AG10803 (cell line): ENCODE data around the gene TIMM44.
"Not testable (repeated sequence)": the region's sequence is repeated elsewhere in the genome, so short reads cannot be mapped to it uniquely, and the experiment has no call there.

Experiments
- DNase-seq: peaks from one replicate; pipeline ENCODE4 v3.0.0; 2010; ENCODE audit warnings: low read depth
- H3K4me3 ChIP-seq: 2 replicates; pipeline ENCODE4 v1.5.1; 2011; ENCODE audit warnings: mild to moderate bottlenecking, low read length, control low read depth
- TF ChIP-seq, protein P1 (sequence below): conservative IDR thresholded peaks from 2 replicates; pipeline ENCODE4 v1.5.1; 2011; ENCODE audit warnings: mild to moderate bottlenecking, low read length, control low read depth, inconsistent platforms

TIMM44 gene

DNA sequence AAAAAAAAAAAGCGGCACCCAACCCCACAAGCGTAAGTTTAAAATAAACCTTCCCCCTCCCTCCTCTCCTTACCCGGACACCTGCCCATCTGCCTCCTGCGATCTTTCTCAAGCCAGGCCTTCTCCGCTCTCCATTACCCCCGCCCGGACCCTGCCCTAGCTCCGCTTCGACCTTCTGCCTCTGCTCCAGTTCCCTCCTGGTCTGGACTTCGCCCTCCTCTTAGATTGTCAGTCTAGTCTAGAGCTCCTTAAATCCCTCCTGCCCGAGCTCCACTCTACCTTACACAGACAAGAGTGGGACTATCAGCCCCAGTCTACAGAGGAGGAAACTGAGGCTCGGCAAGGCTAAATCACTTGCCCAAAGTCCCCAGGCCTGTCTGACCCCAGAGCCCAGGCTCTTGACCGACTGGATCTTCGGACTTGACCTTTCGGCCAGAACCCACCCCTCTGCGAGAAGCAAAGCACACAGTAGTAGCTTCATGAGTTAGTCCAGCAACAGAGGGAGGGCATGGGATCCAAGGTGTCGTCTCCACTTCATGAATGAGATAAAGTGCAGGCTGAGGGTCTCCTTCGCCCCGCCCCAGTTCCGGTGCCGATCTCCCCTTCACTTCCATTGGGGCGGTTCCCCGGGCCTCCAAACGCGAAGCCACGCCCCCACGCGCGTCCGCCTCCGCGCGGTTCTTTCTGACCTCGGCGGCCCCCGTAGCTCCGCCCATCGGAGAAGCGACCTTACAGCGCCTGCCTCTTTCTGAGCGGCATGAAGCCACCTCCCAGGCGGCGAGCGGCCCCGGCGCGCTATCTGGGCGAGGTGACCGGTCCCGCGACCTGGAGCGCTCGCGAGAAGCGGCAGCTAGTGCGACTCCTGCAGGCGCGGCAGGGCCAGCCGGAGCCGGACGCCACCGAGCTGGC lies 23.6 kb downstream of the TIMM44 start, which contains the start of gene SNAPC2:
Gene SNAPC2 (plus strand): TSS at position 729 of the 909 bp plus-strand sequence. CDS start 29 bp downstream, at position 758.
- TF ChIP-seq, protein P1, sequence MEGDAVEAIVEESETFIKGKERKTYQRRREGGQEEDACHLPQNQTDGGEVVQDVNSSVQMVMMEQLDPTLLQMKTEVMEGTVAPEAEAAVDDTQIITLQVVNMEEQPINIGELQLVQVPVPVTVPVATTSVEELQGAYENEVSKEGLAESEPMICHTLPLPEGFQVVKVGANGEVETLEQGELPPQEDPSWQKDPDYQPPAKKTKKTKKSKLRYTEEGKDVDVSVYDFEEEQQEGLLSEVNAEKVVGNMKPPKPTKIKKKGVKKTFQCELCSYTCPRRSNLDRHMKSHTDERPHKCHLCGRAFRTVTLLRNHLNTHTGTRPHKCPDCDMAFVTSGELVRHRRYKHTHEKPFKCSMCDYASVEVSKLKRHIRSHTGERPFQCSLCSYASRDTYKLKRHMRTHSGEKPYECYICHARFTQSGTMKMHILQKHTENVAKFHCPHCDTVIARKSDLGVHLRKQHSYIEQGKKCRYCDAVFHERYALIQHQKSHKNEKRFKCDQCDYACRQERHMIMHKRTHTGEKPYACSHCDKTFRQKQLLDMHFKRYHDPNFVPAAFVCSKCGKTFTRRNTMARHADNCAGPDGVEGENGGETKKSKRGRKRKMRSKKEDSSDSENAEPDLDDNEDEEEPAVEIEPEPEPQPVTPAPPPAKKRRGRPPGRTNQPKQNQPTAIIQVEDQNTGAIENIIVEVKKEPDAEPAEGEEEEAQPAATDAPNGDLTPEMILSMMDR, result no peak
- peak within 1 kb of the TSS; percentile 75 for H3K4me3 ChIP-seq
- DNase-seq, result peak; percentile 95

DNA sequence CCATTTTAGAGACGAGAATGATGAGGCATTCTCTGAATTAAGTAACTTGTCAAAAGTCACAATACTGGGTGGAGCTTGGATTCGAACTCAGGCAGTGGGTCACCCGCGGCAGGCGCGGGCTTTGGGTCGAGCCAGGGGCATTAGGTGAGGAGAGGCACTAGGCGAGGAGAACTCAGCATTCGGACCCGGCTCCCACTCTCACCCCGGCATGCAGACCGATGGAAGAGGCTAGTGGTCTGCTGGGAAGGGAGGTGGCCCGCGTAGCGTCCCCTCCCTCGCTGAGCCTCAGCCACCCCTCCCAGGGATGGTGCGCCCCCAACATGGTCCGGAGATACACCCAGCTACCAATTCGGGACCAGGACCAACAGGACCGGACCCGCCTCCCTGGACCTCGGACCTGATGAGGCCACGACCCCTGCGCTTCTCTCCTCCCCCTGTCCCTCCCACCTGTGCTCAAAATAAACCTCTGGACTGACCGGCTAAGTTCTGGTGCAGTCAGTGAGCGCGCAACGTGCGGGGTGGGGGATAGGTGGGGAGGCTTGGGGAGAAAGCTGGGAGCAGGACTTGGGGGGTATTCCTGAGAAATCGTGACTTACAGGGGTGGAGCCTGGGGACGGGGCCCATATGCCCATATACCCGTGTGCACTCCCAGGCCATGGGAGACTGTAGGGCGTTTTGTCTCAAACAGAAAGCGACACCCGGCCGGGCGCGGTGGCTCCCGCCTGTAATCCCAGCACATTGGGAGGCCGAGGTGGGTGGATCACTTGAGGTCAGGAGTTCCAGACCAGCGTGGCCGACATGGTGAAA lies 24.6 kb downstream of the TIMM44 start:
- TF ChIP-seq, protein P1, result no peak
- H3K4me3 ChIP-seq, result no peak overlapping the region
- DNase-seq, result no peak

DNA sequence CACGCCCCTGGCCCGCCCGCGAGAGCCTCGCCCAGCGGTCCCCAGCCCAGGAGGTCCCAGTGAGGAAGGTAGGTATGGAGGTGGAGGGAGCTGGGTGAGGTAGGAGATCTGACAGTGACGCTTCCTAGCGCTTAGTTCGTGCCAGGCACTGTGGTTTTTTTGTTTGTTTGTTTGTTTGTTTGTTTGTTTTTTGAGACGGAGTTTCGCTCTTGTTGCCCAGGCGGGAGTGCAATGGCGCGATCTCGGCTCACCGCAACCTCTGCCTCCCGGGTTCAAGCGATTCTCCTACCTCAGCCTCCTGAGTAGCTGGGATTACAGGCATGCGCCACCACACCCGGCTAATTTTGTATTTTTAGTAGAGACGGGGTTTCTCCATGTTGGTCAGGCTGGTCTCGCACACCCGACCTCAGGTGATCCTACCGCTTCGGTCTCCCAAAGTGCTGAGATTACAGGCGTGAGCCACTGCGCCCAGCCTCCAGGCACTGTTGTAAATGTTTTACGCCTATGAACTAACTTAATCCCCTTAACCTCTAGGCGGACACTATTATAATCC lies 25.3 kb downstream of the TIMM44 start:
- DNase-seq, result not testable (repeated sequence)
- peak overlapping the region; percentile 41 for H3K4me3 ChIP-seq

DNA sequence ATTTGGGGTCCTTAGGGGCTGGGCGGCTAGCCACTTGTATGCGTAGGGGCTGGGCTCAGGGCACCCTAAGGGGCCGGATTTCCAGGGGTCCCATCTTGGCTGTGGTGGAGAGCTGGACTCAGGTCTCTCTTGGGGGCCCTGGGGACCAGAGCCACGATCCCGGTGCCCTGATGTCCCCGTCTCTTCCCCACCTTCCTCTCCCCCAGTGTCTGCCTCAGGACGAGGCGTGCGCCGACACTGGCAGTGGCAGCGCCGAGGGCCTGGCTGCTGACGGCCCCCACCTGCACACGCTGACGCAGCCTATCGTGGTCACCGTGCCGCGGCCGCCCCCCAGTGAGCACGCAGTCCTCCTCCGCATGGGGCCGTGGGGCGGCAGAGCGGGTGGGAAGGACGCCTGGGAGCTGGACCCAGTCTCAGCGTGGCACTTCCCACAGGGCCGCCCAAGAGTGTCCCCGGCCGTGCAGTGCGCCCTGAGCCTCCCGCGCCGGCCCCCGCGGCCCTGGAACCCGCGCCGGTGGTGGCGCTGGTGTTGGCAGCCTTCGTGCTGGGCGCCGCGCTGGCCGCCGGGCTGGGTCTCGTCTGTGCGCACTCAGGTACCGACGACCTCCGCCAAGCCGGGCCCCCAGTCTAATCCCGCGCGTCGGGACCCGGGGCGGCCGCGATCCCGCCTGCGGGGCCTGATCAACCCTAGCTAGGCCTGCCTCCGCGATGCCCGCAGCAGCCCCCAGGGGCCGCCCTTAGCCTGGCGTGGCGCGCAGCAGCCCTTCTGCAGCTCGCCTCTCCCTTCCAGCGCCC lies 26.0 kb downstream of the TIMM44 start:
- H3K4me3 ChIP-seq, result peak overlapping the region; percentile 43
- TF ChIP-seq, protein P1, result peak; percentile 55
- peak; percentile 59 for DNase-seq

DNA sequence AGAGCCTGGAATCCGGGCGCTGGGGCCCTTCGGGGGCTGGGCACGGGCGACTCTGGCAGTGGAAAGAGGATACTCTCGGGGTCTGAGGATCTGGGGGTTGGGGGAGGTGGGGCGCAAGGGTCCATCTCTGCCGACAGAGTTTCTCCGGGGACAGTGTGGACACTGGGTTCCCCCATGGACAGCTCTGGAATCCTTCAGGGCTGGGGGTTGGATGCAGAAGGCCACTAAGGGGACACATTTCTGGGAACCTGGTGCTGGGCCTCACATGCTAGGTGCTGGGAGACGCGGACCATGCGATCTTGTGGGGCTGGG lies 26.6 kb downstream of the TIMM44 start:
- H3K4me3 ChIP-seq, result peak overlapping the region; percentile 43
- DNase-seq, result no peak
- TF ChIP-seq, protein P1, result no peak

DNA sequence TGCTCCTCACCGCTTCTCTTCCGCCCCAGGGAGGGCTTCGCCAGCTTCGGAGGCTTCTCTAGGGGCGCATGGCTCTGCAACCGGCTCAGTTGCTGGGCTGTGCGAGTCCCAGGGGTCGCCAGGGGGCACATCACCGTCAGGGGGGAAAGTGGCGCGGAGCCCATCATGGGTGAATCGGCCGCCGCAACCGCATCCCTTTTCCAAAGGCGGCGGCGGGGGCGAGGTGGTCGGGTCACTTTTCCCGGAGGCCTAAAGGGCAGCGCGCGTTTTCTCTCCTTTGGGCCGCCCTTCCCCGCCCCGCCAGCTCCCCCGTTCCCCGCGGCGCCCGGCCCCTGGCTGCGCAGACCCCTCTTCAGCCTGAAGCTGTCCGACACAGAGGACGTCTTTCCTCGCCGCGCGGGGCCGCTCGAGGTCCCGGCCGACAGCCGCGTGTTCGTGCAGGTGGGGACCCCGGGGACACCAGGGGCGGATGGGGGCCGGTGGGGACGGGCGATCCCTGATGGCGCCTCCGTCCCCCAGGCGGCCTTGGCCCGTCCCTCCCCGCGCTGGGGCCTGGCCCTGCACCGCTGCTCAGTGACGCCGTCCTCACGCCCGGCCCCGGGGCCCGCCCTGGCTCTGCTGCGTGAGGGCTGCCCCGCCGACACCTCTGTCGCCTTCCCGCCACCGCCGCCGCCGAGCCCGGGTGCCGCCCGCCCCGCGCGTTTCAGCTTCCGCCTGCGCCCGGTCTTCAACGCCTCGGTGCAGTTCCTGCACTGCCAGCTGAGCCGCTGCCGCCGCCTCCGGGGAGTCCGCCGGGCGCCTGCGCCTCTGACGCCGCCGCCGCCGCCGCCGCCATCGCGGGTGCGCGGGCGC lies 27.1 kb downstream of the TIMM44 start:
- peak overlapping the region; percentile 54 for H3K4me3 ChIP-seq
- TF ChIP-seq, protein P1, result no peak
- no peak for DNase-seq
